ENCODE measurements around the gene NFYA. TPM values are rescaled to one million over a fixed set of nuclear protein-coding genes. Genes with fewer than 3 reads are reported as not detected.

Gene NFYA
- total RNA-seq, 1 donor from 2014 or later = 27.8 TPM

- Mint-ChIP-seq H3K9me3 (ENCODE audit: unreplicated experiment) (peaks cover 2% of the 10 kb centered on the region), H3K4me1 (ENCODE audit: low read depth, unreplicated experiment) (peaks cover 19% of the 10 kb centered on the region), H3K27ac (ENCODE audit: unreplicated experiment) (no peak overlapping the region), H3K27me3 (ENCODE audit: low read depth, unreplicated experiment) (peaks cover 3% of the 10 kb centered on the region), H3K36me3 (ENCODE audit: low read depth, unreplicated experiment) (no peaks in the 10 kb centered on the region), H3K4me3 (ENCODE audit: unreplicated experiment) (no peak overlapping the region)
- Histone ChIP-seq H3K4me1 (ENCODE audit: insufficient read depth, low read length) (no peaks in the 10 kb centered on the region), H2AFZ (ENCODE audit: low read depth, low read length) (no peak overlapping the region), H3K27ac (ENCODE audit: low read depth, low read length) (no peak overlapping the region), H3K9me3 (ENCODE audit: insufficient read depth, low read depth, low read length) (no peaks in the 10 kb centered on the region), H3K4me3 (ENCODE audit: insufficient read depth, low read depth, low read length) (no peak overlapping the region), H3K9ac (ENCODE audit: low read length) (no peak overlapping the region), H3K36me3 (ENCODE audit: insufficient read depth, low read length) (no peaks in the 10 kb centered on the region), H3K4me2 (ENCODE audit: low read length) (no peak overlapping the region), H4K20me1 (ENCODE audit: insufficient read depth, low read length) (no peaks in the 10 kb centered on the region), H3K79me2 (ENCODE audit: insufficient read depth, low read length) (no peaks in the 10 kb centered on the region), H3K27me3 (ENCODE audit: insufficient read depth, low read length) (no peaks in the 10 kb centered on the region)
- DNase-seq (ENCODE audit: low read depth) (peak; percentile 27), FAIRE-seq (no peak)
- TF ChIP-seq CTCF (IDR thresholded peaks at IDR 0.05; ENCODE audit: insufficient read depth, low read depth, low read length) (no peak), EZH2 (IDR thresholded peaks at IDR 0.05; ENCODE audit: insufficient read depth, low read length) (no peak)
Measured at GRCh38 chr6:41059556-41059955, 13.2 kb upstream of the NFYA start.

- Histone ChIP-seq H2AFZ (ENCODE audit: low read depth, low read length) (no peak overlapping the region), H3K27ac (ENCODE audit: low read depth, low read length) (no peak overlapping the region), H3K9me3 (ENCODE audit: insufficient read depth, low read depth, low read length) (no peaks in the 10 kb centered on the region), H3K4me3 (ENCODE audit: insufficient read depth, low read depth, low read length) (no peak overlapping the region), H3K4me2 (ENCODE audit: low read length) (no peak overlapping the region), H4K20me1 (ENCODE audit: insufficient read depth, low read length) (no peaks in the 10 kb centered on the region), H3K4me1 (ENCODE audit: insufficient read depth, low read length) (no peaks in the 10 kb centered on the region), H3K27me3 (ENCODE audit: insufficient read depth, low read length) (no peaks in the 10 kb centered on the region), H3K9ac (ENCODE audit: low read length) (no peak overlapping the region), H3K79me2 (ENCODE audit: insufficient read depth, low read length) (no peaks in the 10 kb centered on the region), H3K36me3 (ENCODE audit: insufficient read depth, low read length) (no peaks in the 10 kb centered on the region)
- Mint-ChIP-seq H3K4me1 (ENCODE audit: low read depth, unreplicated experiment) (peaks cover 17% of the 10 kb centered on the region), H3K27me3 (ENCODE audit: low read depth, unreplicated experiment) (peaks cover 3% of the 10 kb centered on the region), H3K36me3 (ENCODE audit: low read depth, unreplicated experiment) (no peaks in the 10 kb centered on the region), H3K27ac (ENCODE audit: unreplicated experiment) (no peak overlapping the region), H3K9me3 (ENCODE audit: unreplicated experiment) (no peaks in the 10 kb centered on the region), H3K4me3 (ENCODE audit: unreplicated experiment) (no peak overlapping the region)
- TF ChIP-seq EZH2 (IDR thresholded peaks at IDR 0.05; ENCODE audit: insufficient read depth, low read length) = no peak
- no peak for TF ChIP-seq CTCF (IDR thresholded peaks at IDR 0.05; ENCODE audit: insufficient read depth, low read depth, low read length)
- FAIRE-seq (no peak), DNase-seq (ENCODE audit: low read depth) (no peak)
Measured at GRCh38 chr6:41061196-41061726, 11.5 kb upstream of the NFYA start.

- H3K4me3 ChIP-seq (ENCODE audit: insufficient read depth, low read depth, low read length) = no peak overlapping the region
- H3K9me3 ChIP-seq (ENCODE audit: insufficient read depth, low read depth, low read length) = no peaks in the 10 kb centered on the region
- H3K4me1 ChIP-seq (ENCODE audit: insufficient read depth, low read length) = no peaks in the 10 kb centered on the region
- H3K36me3 ChIP-seq (ENCODE audit: insufficient read depth, low read length) = no peaks in the 10 kb centered on the region
- no peaks in the 10 kb centered on the region for H3K9me3 Mint-ChIP-seq (ENCODE audit: unreplicated experiment)
- no peak overlapping the region for H3K27ac Mint-ChIP-seq (ENCODE audit: unreplicated experiment)
- no peak for FAIRE-seq
- H3K9ac ChIP-seq (ENCODE audit: low read length) = no peak overlapping the region
- no peaks in the 10 kb centered on the region for H3K36me3 Mint-ChIP-seq (ENCODE audit: low read depth, unreplicated experiment)
- no peak overlapping the region for H2AFZ ChIP-seq (ENCODE audit: low read depth, low read length)
- H3K4me1 Mint-ChIP-seq (ENCODE audit: low read depth, unreplicated experiment) = peaks cover 17% of the 10 kb centered on the region
- no peak overlapping the region for H3K27ac ChIP-seq (ENCODE audit: low read depth, low read length)
- no peaks in the 10 kb centered on the region for H3K27me3 Mint-ChIP-seq (ENCODE audit: low read depth, unreplicated experiment)
- no peaks in the 10 kb centered on the region for H3K27me3 ChIP-seq (ENCODE audit: insufficient read depth, low read length)
- no peaks in the 10 kb centered on the region for H3K79me2 ChIP-seq (ENCODE audit: insufficient read depth, low read length)
- H3K4me3 Mint-ChIP-seq (ENCODE audit: unreplicated experiment) = no peak overlapping the region
- TF ChIP-seq EZH2 (IDR thresholded peaks at IDR 0.05; ENCODE audit: insufficient read depth, low read length) (no peak), CTCF (IDR thresholded peaks at IDR 0.05; ENCODE audit: insufficient read depth, low read depth, low read length) (no peak)
- DNase-seq (ENCODE audit: low read depth) = no peak
- no peak overlapping the region for H3K4me2 ChIP-seq (ENCODE audit: low read length)
- no peaks in the 10 kb centered on the region for H4K20me1 ChIP-seq (ENCODE audit: insufficient read depth, low read length)
Measured at GRCh38 chr6:41062056-41062455, 10.7 kb upstream of the NFYA start.

Measured in astrocyte (in vitro differentiated cells and primary cell).